Measurements from ENCODE around the gene ZNF581. TPM values are rescaled to one million over a fixed set of nuclear protein-coding genes. Genes with fewer than 3 reads are reported as not detected.

ZNF581 gene
- total RNA-seq, 1 donor: 25.7 TPM

DNA sequence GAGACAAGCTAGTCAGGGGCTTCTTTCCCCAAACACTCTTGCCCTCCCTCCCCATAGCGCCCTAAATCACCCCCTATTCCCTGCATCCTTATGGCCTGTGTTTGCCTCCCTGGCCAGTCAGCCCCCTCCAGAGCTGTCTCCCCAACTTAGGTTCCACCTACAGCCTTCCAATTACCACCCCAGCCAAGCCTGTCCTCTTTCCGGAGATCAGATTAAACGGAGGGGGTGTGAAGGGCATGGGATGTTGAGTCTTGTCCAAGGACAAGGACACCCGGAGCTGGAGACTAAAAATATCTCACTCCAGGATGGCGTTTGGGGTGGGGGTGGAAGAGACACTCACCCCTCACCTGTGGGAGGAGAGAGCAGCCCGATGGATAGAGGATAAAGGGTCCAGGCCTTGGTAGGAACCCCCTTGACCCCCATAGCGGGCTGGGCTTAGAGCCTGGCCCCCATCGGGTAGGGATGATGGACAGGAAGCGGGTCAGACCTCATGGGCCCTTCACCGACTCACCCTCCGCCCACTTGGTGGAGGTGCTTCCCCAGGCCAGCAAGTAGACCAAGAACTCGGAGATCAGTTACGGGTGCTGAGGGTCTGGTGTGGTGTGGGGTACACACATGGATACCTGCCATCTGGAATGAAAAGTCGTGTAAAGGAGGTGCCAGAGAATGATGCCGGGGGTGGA, 32.0 kb upstream of the ZNF581 start:
- no peak overlapping the region for H3K4me2 ChIP-seq (ENCODE audit: insufficient read depth, low read length)
- H4K20me1 ChIP-seq (ENCODE audit: insufficient read depth, low read length): peaks cover 31% of the 10 kb centered on the region
- peaks cover 6% of the 10 kb centered on the region for H3K4me1 ChIP-seq (ENCODE audit: insufficient read depth, low read length)
- H3K27ac ChIP-seq (ENCODE audit: low read depth, low read length): no peak overlapping the region
- no peak overlapping the region for H2AFZ ChIP-seq (ENCODE audit: low read length)
- peaks cover 6% of the 10 kb centered on the region for H3K9me3 ChIP-seq (ENCODE audit: low read depth, low read length)
- H3K79me2 ChIP-seq (ENCODE audit: insufficient read depth, low read length): peaks cover 59% of the 10 kb centered on the region
- peak; percentile 67 for DNase-seq (ENCODE audit: insufficient read length, low spot score, missing footprints)
- no peak overlapping the region for H3K4me3 ChIP-seq (ENCODE audit: insufficient read depth, low read length)
- TF ChIP-seq, protein P1, sequence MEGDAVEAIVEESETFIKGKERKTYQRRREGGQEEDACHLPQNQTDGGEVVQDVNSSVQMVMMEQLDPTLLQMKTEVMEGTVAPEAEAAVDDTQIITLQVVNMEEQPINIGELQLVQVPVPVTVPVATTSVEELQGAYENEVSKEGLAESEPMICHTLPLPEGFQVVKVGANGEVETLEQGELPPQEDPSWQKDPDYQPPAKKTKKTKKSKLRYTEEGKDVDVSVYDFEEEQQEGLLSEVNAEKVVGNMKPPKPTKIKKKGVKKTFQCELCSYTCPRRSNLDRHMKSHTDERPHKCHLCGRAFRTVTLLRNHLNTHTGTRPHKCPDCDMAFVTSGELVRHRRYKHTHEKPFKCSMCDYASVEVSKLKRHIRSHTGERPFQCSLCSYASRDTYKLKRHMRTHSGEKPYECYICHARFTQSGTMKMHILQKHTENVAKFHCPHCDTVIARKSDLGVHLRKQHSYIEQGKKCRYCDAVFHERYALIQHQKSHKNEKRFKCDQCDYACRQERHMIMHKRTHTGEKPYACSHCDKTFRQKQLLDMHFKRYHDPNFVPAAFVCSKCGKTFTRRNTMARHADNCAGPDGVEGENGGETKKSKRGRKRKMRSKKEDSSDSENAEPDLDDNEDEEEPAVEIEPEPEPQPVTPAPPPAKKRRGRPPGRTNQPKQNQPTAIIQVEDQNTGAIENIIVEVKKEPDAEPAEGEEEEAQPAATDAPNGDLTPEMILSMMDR (IDR thresholded peaks at IDR 0.05; ENCODE audit: extremely low read depth, low read depth, low read length): no peak
- peaks cover 15% of the 10 kb centered on the region for H3K36me3 ChIP-seq (ENCODE audit: insufficient read depth, low read length)
- no peaks in the 10 kb centered on the region for H3K27me3 ChIP-seq (ENCODE audit: insufficient read depth, low read length)

DNA sequence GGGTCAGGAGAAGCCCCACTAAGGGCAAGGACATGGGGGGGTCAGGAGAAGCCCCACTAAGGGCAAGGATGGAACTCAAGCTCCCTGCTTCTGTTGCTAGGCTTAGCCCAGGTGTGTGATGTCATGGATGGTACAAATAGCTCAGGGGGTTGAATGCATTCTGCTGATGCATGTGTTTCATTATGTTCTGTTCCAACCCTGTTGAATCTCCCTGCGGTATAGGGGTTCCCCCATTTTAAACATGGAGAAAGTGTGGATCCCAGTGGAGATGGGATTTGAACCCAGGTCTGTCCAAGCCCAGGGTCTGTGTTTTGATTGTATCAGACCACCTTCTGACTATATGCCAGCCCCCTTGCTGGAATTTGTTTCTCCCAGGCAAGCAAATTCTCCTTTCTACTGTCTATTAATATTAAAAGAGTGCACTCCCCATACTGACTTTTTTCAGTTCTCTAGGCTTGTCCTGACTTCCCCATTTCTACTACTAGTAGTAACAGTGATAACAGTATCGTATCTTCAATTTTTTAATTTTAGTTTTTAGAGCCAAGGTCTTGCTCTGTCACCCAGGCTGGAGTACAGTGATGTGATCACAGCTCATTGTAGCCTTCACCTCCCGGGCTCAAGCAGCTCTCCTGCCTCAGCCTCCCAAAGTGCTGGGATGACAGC, 31.3 kb upstream of the ZNF581 start:
- peaks cover 26% of the 10 kb centered on the region for H4K20me1 ChIP-seq (ENCODE audit: insufficient read depth, low read length)
- no peak overlapping the region for H3K4me2 ChIP-seq (ENCODE audit: insufficient read depth, low read length)
- H3K9me3 ChIP-seq (ENCODE audit: low read depth, low read length): peaks cover 6% of the 10 kb centered on the region
- no peak overlapping the region for H3K4me3 ChIP-seq (ENCODE audit: insufficient read depth, low read length)
- DNase-seq (ENCODE audit: insufficient read length, low spot score, missing footprints): peak; percentile 29
- no peak overlapping the region for H3K27ac ChIP-seq (ENCODE audit: low read depth, low read length)
- TF ChIP-seq, protein P1 (IDR thresholded peaks at IDR 0.05; ENCODE audit: extremely low read depth, low read depth, low read length): no peak
- no peak overlapping the region for H2AFZ ChIP-seq (ENCODE audit: low read length)
- peaks cover 15% of the 10 kb centered on the region for H3K36me3 ChIP-seq (ENCODE audit: insufficient read depth, low read length)
- peaks cover 52% of the 10 kb centered on the region for H3K79me2 ChIP-seq (ENCODE audit: insufficient read depth, low read length)
- H3K27me3 ChIP-seq (ENCODE audit: insufficient read depth, low read length): no peaks in the 10 kb centered on the region
- no peaks in the 10 kb centered on the region for H3K4me1 ChIP-seq (ENCODE audit: insufficient read depth, low read length)

DNA sequence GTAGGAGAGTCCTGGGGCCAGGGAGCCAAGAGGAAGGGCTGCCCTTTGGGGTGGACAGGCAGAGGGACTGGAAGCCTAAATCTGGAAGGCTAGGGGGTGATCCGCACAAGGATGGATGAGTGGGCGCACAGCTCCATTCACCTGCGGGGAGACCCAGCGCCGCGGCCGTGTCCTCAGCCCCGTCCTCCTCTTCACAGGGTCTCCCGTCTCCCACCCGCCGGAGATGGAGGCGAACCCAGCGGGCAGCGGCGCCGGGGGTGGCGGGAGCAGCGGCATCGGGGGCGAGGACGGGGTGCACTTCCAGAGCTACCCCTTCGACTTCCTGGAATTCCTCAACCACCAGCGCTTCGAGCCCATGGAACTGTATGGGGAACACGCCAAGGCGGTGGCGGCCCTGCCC, 30.1 kb upstream of the ZNF581 start:
- Histone ChIP-seq H3K4me1 (ENCODE audit: insufficient read depth, low read length) (no peaks in the 10 kb centered on the region), H3K27me3 (ENCODE audit: insufficient read depth, low read length) (no peaks in the 10 kb centered on the region), H3K4me2 (ENCODE audit: insufficient read depth, low read length) (no peak overlapping the region), H4K20me1 (ENCODE audit: insufficient read depth, low read length) (peaks cover 21% of the 10 kb centered on the region), H3K27ac (ENCODE audit: low read depth, low read length) (no peak overlapping the region), H3K4me3 (ENCODE audit: insufficient read depth, low read length) (no peak overlapping the region), H3K79me2 (ENCODE audit: insufficient read depth, low read length) (peaks cover 41% of the 10 kb centered on the region), H3K36me3 (ENCODE audit: insufficient read depth, low read length) (peaks cover 23% of the 10 kb centered on the region), H3K9me3 (ENCODE audit: low read depth, low read length) (peaks cover 6% of the 10 kb centered on the region), H2AFZ (ENCODE audit: low read length) (no peak overlapping the region)
- TF ChIP-seq, protein P1 (IDR thresholded peaks at IDR 0.05; ENCODE audit: extremely low read depth, low read depth, low read length): no peak
- peak; percentile 76 for DNase-seq (ENCODE audit: insufficient read length, low spot score, missing footprints)

DNA sequence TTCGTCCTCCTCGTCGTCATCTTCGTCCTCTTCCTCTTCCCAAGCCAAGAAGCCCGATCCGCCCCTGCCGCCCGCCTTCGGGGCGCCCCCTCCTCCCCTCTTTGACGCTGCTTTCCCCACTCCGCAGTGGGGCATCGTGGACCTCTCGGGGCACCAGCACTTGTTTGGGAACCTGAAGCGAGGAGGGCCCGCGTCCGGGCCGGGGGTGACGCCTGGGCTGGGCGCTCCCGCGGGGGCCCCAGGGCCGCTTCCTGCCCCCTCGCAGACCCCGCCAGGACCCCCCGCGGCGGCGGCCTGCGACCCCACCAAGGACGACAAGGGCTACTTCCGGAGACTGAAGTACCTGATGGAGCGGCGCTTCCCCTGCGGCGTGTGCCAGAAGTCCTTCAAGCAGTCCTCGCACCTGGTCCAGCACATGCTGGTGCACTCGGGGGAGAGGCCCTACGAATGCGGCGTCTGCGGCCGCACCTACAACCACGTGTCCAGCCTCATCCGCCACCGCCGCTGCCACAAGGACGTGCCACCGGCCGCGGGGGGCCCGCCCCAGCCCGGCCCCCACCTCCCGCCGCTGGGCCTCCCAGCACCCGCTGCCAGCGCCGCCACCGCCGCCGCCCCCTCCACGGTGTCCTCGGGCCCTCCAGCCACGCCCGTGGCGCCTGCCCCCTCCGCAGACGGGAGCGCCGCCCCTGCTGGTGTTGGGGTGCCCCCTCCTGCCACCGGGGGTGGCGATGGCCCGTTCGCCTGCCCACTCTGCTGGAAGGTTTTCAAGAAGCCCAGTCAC, 29.3 kb upstream of the ZNF581 start:
- H3K79me2 ChIP-seq (ENCODE audit: insufficient read depth, low read length): peaks cover 34% of the 10 kb centered on the region
- TF ChIP-seq, protein P1 (IDR thresholded peaks at IDR 0.05; ENCODE audit: extremely low read depth, low read depth, low read length): no peak
- no peaks in the 10 kb centered on the region for H3K4me1 ChIP-seq (ENCODE audit: insufficient read depth, low read length)
- DNase-seq (ENCODE audit: insufficient read length, low spot score, missing footprints): peak; percentile 52
- H3K27me3 ChIP-seq (ENCODE audit: insufficient read depth, low read length): no peaks in the 10 kb centered on the region
- H3K9me3 ChIP-seq (ENCODE audit: low read depth, low read length): peaks cover 6% of the 10 kb centered on the region
- H3K4me2 ChIP-seq (ENCODE audit: insufficient read depth, low read length): no peak overlapping the region
- peaks cover 20% of the 10 kb centered on the region for H4K20me1 ChIP-seq (ENCODE audit: insufficient read depth, low read length)
- peaks cover 19% of the 10 kb centered on the region for H3K36me3 ChIP-seq (ENCODE audit: insufficient read depth, low read length)
- H3K27ac ChIP-seq (ENCODE audit: low read depth, low read length): no peak overlapping the region
- H2AFZ ChIP-seq (ENCODE audit: low read length): no peak overlapping the region
- no peak overlapping the region for H3K4me3 ChIP-seq (ENCODE audit: insufficient read depth, low read length)

Data from osteoblast (primary cell).